Measurements from ENCODE around the gene AXIN1. TPM values are rescaled to one million over a fixed set of nuclear protein-coding genes. Genes with fewer than 3 reads are reported as not detected.
A peak's percentile ranks its signal among the peaks of the same experiment; 100 is the strongest.

The AXIN1 gene
- total RNA-seq, 1 donor from 2014 or later, result 19.6 TPM

DNA sequence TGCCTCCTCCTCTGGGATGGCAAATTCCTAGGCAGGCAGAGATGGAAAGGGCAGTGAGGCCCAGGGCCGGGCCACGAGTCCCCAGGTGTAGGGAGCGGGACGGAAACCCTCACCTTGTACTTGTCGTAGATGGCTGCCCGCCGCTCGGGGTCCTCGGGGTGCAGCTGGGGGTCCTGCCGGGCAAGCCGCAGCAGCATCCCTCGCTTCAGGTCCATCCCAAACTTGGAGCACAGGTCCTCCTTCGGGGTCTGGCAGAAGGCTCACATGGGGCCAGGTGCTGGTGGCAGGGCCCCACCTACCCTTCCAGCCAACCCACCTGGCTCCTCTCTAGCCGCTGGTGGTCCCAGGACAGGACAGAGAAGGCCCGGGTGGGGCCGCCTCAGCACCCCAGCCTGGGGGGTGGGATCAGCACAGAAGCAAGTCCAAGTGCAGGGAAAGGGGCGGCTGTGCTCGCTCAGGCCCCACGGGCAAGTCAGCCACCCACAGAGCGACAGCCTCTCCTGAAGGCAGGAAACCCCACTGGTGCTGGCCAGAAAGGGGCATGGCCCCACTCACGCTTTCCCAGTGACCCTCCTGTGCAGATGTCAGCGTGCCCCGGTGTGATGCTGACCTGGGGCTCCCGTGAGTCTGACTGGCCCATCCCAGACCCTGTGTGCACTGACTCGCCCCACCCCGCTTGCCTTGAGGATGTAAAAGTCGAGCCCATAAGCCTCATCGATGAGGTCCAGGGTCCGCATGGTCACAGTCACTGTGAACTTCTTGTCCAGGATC lies 16.1 kb upstream of the AXIN1 start:
- no peaks in the 10 kb centered on the region for H3K36me3 ChIP-seq
- no peaks in the 10 kb centered on the region for H3K79me2 ChIP-seq (ENCODE audit: low read depth)
- Mint-ChIP-seq H3K4me3 (no peak overlapping the region), H3K4me1 (peaks cover 13% of the 10 kb centered on the region), H3K36me3 (peaks cover 4% of the 10 kb centered on the region), H3K27me3 (ENCODE audit: insufficient read depth, low read depth) (peaks cover 5% of the 10 kb centered on the region), H3K27ac (no peak overlapping the region), H3K9me3 (no peaks in the 10 kb centered on the region)
- no peak overlapping the region for H2AFZ ChIP-seq (replicated peaks)
- no peak for DNase-seq (ENCODE audit: low spot score)
- peaks cover 4% of the 10 kb centered on the region for H3K4me1 ChIP-seq
- H3K4me2 ChIP-seq, result no peak overlapping the region
- no peak overlapping the region for H3K9ac ChIP-seq
- H3K27me3 ChIP-seq, result no peaks in the 10 kb centered on the region
- H3K4me3 ChIP-seq, result no peak overlapping the region
- H3K27ac ChIP-seq, result no peak overlapping the region
- no peaks in the 10 kb centered on the region for H3K9me3 ChIP-seq (ENCODE audit: low read depth)
- peaks cover 5% of the 10 kb centered on the region for H3F3A ChIP-seq (ENCODE audit: low read depth)
- no peak for TF ChIP-seq EZH2 (IDR thresholded peaks at IDR 0.05)
- no peak for TF ChIP-seq EZH2phosphoT487 (IDR thresholded peaks at IDR 0.05)
- TF ChIP-seq, protein P1, sequence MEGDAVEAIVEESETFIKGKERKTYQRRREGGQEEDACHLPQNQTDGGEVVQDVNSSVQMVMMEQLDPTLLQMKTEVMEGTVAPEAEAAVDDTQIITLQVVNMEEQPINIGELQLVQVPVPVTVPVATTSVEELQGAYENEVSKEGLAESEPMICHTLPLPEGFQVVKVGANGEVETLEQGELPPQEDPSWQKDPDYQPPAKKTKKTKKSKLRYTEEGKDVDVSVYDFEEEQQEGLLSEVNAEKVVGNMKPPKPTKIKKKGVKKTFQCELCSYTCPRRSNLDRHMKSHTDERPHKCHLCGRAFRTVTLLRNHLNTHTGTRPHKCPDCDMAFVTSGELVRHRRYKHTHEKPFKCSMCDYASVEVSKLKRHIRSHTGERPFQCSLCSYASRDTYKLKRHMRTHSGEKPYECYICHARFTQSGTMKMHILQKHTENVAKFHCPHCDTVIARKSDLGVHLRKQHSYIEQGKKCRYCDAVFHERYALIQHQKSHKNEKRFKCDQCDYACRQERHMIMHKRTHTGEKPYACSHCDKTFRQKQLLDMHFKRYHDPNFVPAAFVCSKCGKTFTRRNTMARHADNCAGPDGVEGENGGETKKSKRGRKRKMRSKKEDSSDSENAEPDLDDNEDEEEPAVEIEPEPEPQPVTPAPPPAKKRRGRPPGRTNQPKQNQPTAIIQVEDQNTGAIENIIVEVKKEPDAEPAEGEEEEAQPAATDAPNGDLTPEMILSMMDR (IDR thresholded peaks at IDR 0.05), result no peak
- H4K20me1 ChIP-seq (ENCODE audit: low read depth), result peaks cover 14% of the 10 kb centered on the region

GRCh38 chr16:367333-367903 lies 14.9 kb upstream of the AXIN1 start:
- no peak for TF ChIP-seq EZH2phosphoT487 (IDR thresholded peaks at IDR 0.05)
- TF ChIP-seq, protein P1 (IDR thresholded peaks at IDR 0.05), result no peak
- TF ChIP-seq EZH2 (IDR thresholded peaks at IDR 0.05), result no peak
- no peak overlapping the region for H3K9ac ChIP-seq
- no peaks in the 10 kb centered on the region for H3K9me3 ChIP-seq (ENCODE audit: low read depth)
- no peaks in the 10 kb centered on the region for H3K79me2 ChIP-seq (ENCODE audit: low read depth)
- Mint-ChIP-seq H3K4me1 (peaks cover 15% of the 10 kb centered on the region), H3K36me3 (peaks cover 4% of the 10 kb centered on the region), H3K4me3 (peak overlapping the region; percentile 59), H3K27me3 (ENCODE audit: insufficient read depth, low read depth) (peaks cover 5% of the 10 kb centered on the region), H3K27ac (no peak overlapping the region), H3K9me3 (no peaks in the 10 kb centered on the region)
- no peak overlapping the region for H3K4me2 ChIP-seq
- H3K4me3 ChIP-seq, result no peak overlapping the region
- peaks cover 5% of the 10 kb centered on the region for H3F3A ChIP-seq (ENCODE audit: low read depth)
- no peak for DNase-seq (ENCODE audit: low spot score)
- no peaks in the 10 kb centered on the region for H3K27me3 ChIP-seq
- H3K36me3 ChIP-seq, result no peaks in the 10 kb centered on the region
- peaks cover 14% of the 10 kb centered on the region for H4K20me1 ChIP-seq (ENCODE audit: low read depth)
- H3K27ac ChIP-seq, result no peak overlapping the region
- peaks cover 4% of the 10 kb centered on the region for H3K4me1 ChIP-seq
- H2AFZ ChIP-seq (replicated peaks), result no peak overlapping the region

GRCh38 chr16:366476-366875 lies 14.0 kb upstream of the AXIN1 start:
- Histone ChIP-seq H3K36me3 (no peaks in the 10 kb centered on the region), H3K4me1 (peaks cover 4% of the 10 kb centered on the region), H3K27ac (no peak overlapping the region), H4K20me1 (ENCODE audit: low read depth) (peaks cover 14% of the 10 kb centered on the region), H3K9me3 (ENCODE audit: low read depth) (no peaks in the 10 kb centered on the region), H3K4me2 (no peak overlapping the region), H3K9ac (no peak overlapping the region), H3K79me2 (ENCODE audit: low read depth) (no peaks in the 10 kb centered on the region), H3K27me3 (no peaks in the 10 kb centered on the region), H3F3A (ENCODE audit: low read depth) (peaks cover 5% of the 10 kb centered on the region), H2AFZ (replicated peaks) (no peak overlapping the region), H3K4me3 (no peak overlapping the region)
- no peak for DNase-seq (ENCODE audit: low spot score)
- no peaks in the 10 kb centered on the region for H3K9me3 Mint-ChIP-seq
- no peak overlapping the region for H3K4me3 Mint-ChIP-seq
- H3K27me3 Mint-ChIP-seq (ENCODE audit: insufficient read depth, low read depth), result peaks cover 9% of the 10 kb centered on the region
- no peak for TF ChIP-seq EZH2phosphoT487 (IDR thresholded peaks at IDR 0.05)
- TF ChIP-seq, protein P1 (IDR thresholded peaks at IDR 0.05), result no peak
- no peak for TF ChIP-seq EZH2 (IDR thresholded peaks at IDR 0.05)
- no peak overlapping the region for H3K27ac Mint-ChIP-seq
- peaks cover 20% of the 10 kb centered on the region for H3K4me1 Mint-ChIP-seq
- peaks cover 2% of the 10 kb centered on the region for H3K36me3 Mint-ChIP-seq

Measured in neural progenitor cell (in vitro differentiated cells).